Spleen (tissue), 7 donors: ENCODE results near the gene MMP17.

ENCODE experiments used
- CTCF ChIP-seq, 11 experiments: fragments of 200-600 bp in 7 of 11; fragments of 450-650 bp in 4 of 11; sonication (generic) in 4 of 11; IDR thresholded peaks in 8 of 11; conservative IDR thresholded peaks in 3 of 11; 1 replicate in 7 of 11; 2 replicates in 4 of 11; pipeline versions ENCODE4 v1.4.0 to v1.8.0; 2016 to 2021; ENCODE audit warnings: antibody characterized with exemption in 11 of 11, inconsistent platforms in 4 of 11, mild to moderate bottlenecking in 1 of 11
- POLR2A ChIP-seq, 3 donors: fragments of 450-650 bp; IDR thresholded peaks; one replicate each; pipeline ENCODE4 v1.5.1; 2017; ENCODE audit warnings: antibody characterized with exemption in 3 of 3, mild to moderate bottlenecking in 1 of 3
- donor health status: DM: no; HTN: no; CAD: no; lungs with moderate emphysema.
- donor health status: DM: no; HTN: no; CAD: no.
- donor health status: DM: no; HTN: no; CAD: no.

GRCh38 chr12:131896080-131896810, 68.1 kb downstream of the MMP17 start:
- TF ChIP-seq CTCF (IDR thresholded peaks at IDR 0.05 in 8 of 11, conservative IDR thresholded peaks at IDR 0.05 in 3 of 11) = no peak
- peak in 1 of 3 donors; percentile 53 for TF ChIP-seq POLR2A (IDR thresholded peaks at IDR 0.05)
